HG03558 (cell line): Measurements from ENCODE around the gene PHC1.
"Not testable (repeated sequence)": the region's sequence is repeated elsewhere in the genome, so short reads cannot be mapped to it uniquely, and the experiment has no call there.

Experiments
- ATAC-seq: cut with Tn5 transposase; IDR thresholded peaks from one replicate; pipeline ENCODE4 v1.9.1; 2021; ENCODE audit warnings: moderate number of reproducible peaks; ENCODE audit not compliant: unreplicated experiment; ENCODE audit errors: extremely low read depth

PHC1 gene

DNA sequence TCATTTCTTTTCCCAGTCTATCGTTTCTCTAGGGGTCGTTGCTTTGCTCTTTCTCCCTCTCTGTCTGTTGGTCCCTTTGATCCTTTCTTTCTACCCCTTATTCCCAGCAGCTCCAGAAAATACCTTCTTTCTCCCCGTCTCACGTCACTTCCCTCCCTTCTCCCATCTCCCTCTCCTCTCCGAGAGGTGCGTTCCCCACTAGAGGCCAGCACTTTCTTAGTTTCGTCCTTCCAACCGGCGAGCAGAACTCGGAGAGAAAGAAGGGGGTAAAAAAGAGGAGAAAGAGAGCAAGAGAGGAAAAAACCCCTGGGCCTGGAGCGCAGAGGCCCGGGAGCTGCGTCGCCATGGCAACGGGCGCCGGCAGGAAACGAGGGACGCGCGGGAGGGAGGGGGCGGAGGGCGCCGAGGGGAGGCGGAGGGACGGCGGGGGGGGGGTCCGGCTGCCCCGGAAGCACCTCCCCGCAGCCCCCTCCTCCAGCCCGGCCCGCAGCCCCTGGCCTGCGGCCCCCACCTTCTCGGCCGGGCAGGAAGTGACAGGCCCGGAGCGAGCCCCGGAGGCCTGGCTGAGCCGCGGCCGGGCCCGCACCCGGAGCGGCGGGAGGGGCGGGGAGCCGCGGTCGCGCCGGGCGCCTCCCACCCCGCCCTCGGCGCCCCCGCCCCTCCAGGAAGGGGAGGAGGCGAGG lies at the start of gene PHC1:
Gene PHC1, plus strand, starts transcription at position 477 of the 683 bp plus-strand sequence. CDS start 3,169 bp downstream, outside the sequence.
- not testable (repeated sequence) for ATAC-seq

DNA sequence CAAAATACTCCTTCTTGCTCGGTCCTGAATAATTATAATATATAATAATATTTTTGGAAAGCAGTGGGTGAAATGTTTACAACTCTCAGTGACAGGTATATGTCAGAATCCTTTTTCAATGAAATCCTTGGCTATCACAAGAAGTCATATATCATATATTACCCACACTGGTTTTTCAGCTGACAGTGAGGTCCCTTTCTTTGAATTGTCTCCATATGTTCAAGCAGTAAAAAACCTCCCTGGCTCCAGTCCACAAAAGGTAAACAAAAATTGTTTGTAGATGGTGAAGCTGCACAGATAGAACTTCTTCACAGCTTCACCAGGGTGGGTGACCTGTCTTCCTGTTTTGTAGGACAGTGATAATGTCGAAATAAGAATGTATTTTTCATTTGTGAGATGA lies 47.9 kb upstream of the PHC1 start:
- ATAC-seq, result no peak

DNA sequence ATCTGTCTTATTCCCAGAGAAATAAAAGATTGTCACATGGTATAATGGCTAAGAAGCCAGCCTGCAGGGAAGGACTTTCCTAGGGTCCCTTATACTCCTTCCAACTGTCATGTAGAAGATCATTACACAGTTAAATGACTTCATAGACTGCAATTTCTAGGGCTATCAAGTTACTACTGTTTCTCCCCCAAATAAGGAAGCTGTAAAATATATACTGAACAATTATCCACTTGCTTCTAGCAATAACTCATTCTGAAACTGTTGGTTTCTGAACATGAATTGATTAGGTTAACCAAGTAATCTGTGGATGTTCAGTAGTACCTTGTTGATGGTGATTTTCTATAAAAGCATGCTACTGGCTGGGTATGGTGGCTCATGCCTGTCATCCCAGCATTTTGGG lies 47.3 kb upstream of the PHC1 start:
- ATAC-seq, result no peak

DNA sequence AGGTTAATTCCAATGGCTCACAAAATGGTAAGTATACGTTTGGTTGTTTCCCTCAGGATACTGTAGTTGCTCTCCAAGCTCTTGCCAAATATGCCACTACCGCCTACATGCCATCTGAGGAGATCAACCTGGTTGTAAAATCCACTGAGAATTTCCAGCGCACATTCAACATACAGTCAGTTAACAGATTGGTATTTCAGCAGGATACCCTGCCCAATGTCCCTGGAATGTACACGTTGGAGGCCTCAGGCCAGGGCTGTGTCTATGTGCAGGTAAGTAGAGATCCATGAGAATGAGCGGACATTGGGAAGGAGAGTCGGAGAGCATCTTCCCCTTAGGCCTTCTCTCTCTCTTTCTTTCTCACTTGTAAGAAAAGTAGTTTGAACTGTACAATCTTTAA lies 46.5 kb upstream of the PHC1 start:
- ATAC-seq, result no peak

DNA sequence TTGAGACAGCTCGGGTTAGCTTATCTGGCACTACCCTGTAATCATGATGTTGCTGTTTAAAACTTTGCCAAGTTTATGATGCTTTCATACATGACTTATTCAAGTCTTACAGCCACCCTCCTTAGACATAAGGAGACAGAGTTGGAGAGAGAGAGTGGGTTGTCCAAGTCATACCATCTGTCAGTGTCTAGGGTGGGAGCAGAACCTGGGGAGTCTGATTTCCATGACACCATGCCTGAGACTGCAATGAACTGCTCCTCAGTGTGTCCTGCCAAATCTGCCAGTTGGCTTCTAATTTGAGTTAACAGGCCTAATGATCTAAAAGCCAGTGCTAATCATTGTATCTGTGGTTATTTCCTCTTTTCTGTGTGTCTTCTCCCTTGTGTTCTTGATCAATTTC lies 43.7 kb upstream of the PHC1 start:
- ATAC-seq, result no peak

DNA sequence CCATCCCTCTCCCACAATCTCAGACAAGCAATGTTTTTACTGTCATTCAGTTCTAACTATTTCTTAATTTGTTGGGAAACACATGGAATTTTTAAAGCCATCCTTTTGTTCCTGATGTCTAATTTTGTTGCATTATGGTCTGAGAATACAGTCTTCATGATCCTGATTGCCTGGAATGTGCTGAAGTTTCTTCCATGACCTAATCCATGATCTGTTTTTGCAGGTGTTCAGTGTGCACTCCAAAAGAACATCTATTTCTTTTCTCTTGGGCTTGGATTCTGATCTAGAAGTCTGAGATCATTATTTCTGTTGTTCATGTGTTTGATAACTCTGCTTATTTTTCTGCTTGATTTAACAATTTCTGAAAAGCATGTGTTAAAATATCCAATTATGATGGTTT lies 43.2 kb upstream of the PHC1 start:
- no peak for ATAC-seq

DNA sequence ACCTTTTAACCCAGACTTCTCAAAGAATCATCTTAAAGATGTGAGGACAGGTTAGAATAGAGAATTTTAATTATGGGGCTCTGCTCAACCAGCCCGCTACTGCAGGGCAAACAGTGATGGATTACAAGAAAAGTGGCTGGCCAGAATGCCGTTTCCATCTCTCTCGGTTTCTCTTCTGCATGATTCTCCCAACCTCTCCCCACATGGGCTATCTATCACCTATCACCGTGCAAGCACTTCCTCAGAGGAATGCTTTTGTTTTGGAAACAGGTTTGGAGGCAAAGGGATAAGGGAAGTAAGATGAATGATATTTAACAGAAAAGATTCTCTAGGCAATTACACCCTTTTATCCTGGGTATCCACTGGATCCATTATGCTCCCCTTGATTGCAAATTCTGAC lies 37.4 kb upstream of the PHC1 start:
- no peak for ATAC-seq

GRCh38 chr12:8886502-8887284 lies 27.6 kb upstream of the PHC1 start:
- ATAC-seq, result no peak

GRCh38 chr12:8887285-8887715 lies 27.0 kb upstream of the PHC1 start:
- no peak for ATAC-seq

DNA sequence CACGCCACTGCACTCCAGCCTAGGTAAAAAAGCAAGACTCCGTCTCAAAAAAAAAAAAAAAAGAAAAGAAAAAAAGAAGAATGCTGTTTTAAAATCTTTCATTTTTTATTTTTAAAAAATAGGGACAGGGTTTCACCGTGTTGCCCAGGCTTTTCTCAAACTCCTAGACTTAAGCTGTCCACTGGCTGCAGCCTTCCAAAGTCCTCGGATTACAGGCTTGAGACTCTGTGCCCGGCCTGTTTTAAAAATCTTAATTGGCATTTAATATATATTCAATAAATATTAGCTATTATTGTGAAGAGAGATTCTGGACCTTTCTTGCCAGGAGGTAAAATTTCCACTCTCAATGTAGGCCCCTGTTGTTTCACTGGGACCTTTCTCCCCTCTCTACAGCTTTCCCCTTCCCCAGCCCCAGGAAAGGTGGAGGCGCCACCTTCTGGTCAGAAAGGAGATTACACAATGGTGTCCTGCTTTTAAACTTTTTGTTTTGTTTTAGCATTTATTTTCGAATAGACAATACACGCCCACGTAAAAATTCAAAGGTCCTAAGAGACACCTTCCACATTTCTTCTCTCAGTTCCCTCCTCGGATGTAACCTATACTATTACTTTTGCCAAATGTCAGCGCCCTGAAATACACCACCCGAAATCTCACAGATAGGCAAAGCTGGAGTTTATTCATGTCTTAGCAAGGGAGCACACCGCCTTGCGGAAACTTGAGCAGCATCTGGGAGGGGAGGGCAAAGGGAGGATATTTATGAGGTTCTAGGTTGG lies 23.8 kb upstream of the PHC1 start:
- no peak for ATAC-seq

DNA sequence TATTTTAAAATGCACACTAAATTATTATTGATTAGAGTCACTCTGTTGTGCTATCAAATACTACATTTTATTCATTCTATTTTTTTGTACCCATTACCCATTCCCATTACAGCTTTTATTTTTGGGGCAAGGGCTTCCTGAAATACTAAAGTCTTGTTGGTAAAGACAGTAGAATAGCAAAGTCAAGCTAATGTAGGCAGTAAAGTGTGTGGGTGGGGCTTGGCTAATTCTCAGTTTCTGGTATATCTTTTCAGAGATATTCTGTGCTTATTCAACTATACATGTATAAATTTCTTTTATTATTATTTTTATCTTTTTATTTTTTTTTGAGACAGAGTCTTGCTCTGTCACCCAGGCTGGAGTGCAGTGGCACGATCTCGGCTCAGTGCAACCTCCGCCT lies 22.3 kb upstream of the PHC1 start:
- no peak for ATAC-seq

GRCh38 chr12:8894378-8894777 lies 19.9 kb upstream of the PHC1 start:
- ATAC-seq, result no peak

DNA sequence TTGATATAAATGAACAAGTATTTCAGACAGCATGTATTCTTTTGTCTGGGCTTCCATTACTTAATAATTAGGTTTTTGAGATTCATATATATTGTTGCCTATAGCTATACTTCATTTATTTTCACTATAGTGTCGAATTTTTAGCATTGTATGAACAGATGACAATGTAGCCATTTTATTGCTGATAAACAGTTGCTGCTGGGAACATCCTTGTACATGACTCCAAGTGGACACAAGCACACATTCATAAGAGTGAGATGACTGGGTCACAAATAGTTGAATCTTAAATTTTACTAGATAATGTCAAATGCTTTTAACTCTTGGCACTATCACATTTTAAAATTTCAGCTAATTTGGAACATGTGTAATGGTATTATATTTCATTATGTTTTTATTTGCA lies 19.3 kb upstream of the PHC1 start:
- ATAC-seq, result no peak

GRCh38 chr12:8897081-8897480 lies 17.2 kb upstream of the PHC1 start:
- ATAC-seq, result no peak

DNA sequence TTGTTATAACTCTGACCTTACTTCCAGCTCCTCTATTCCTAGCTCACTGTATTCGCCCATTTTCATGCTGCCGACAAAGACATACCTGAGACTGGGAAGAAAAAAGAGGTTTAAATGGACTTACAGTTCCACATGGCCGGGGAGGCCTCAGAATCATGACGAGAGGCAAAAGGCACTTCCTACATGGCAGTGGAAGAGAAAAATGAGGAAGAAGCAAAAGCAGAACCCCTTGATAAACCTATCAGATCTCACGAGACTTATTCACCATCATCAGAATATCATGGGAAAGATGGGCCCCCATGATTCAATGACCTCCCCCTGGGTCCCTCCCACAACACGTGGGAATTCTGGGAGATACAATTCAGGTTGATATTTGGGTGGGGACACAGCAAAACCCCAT lies 14.5 kb upstream of the PHC1 start:
- ATAC-seq, result no peak

GRCh38 chr12:8902703-8903102 lies 11.6 kb upstream of the PHC1 start:
- not testable (repeated sequence) for ATAC-seq

- ATAC-seq, result no peak
Measured at GRCh38 chr12:8903646-8904045, 10.7 kb upstream of the PHC1 start.

DNA sequence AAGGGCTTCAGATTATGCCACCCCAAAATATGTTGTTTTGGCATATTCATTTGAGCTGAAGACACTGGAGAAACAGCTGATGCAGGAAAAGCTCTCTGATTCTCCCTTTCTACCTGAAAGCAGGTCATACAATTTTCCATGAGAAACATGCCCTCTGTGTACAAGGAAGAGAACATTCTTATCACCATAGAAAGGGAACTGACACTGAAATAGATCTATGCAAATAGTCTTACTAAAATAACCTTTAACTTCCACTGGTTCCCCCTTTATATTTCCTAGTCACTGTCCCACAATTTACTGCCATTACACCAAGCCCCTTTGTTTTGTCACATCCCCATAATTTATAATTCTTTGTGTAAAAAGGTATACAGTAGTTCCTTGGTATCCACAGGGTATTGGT lies 9.6 kb upstream of the PHC1 start:
- ATAC-seq, result no peak

DNA sequence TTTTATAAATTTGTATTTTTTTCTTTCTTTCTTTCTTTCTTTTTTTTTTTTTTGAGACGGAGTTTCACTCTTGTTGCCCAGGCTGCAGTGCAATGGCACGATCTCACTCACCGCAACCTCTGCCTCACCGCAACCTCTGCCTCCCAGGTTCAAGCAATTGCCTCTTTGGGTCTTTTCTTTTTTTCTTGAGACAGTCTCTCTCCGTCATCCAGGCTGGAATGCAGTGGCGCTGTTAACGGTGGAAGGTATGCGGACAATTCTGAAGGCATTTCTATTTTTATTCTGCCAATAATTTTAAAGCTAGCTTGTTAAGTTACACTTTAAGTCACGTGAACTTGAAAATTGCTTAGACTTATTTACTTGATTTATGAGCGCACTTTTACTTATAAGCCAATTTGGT lies 8.8 kb upstream of the PHC1 start:
- no peak for ATAC-seq

DNA sequence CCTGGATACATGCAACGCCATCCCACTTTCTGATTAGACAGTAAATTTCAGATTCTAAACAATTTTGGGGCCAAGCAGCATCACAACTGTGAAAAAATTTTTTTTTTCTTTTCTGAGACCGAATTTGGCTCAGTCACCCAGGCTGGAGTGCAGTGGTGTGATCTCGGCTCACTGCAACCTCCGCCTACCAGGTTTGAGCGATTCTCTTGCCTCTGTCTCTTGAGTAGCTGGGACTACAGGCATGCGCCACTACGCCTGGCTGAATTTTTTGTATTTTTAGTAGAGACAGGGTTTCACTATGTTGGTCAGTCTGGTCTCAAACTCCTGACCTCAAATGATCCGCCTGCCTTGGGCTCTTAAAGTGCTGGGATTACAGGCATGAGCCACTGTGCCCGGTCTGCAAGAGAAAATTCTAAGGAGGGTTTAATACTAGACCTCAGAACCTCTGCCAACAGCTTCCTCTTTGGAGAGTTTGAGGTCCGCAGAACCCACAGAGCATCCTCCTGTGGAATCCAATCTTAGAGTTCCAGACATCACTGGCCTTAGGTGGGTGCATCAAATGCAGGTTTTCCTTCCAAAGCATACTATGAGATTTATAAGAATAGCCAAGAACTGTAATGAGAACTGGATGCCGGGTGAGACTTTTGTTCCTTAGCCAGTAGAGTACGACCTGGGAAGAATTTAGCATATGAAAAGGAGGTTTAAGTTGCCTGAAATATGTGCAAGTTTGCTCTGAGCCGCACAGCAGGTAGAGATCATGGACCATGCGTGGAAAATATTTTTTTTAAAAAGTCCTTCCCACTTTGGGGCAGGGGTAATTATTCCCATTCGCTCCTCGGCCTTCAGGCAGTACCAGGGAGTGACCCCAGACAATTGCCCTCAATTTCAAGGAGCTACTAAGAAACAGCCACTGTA lies 7.8 kb upstream of the PHC1 start:
- no peak for ATAC-seq
